Spleen (tissue), 11 donors: Measurements from ENCODE around the gene SULT1C4. TPM values are rescaled to one million over a fixed set of nuclear protein-coding genes. Genes with fewer than 3 reads are reported as not detected.

Experiments
- DNase-seq: peaks from one replicate; pipeline ENCODE4 v3.0.0-alpha.2; 2020
- H3K27ac ChIP-seq, 8 donors: fragments of 200-600 bp; sonication (generic) in 7 of 8; 1 replicate in 4 of 8; 2 replicates in 4 of 8; pipeline versions ENCODE4 v1.5.0 to v1.8.0; 2016 to 2021; ENCODE audit warnings: inconsistent platforms in 4 of 8, mild to moderate bottlenecking in 4 of 8, moderate library complexity in 1 of 8
- H3K27me3 ChIP-seq, 7 donors: fragments of 200-600 bp; sonication (generic) in 6 of 7; replicated peaks in 1 of 7; 1 replicate in 4 of 7; 2 replicates in 3 of 7; pipeline versions ENCODE4 v1.5.0 to v1.8.0; 2016 to 2021; ENCODE audit warnings: inconsistent platforms in 3 of 7, mild to moderate bottlenecking in 1 of 7
- H3K36me3 ChIP-seq, 6 donors: fragments of 200-600 bp; sonication (generic) in 5 of 6; 1 replicate in 4 of 6; 2 replicates in 2 of 6; pipeline versions ENCODE4 v1.5.0 to v1.8.0; 2016 to 2021; ENCODE audit warnings: inconsistent platforms in 2 of 6
- H3K4me1 ChIP-seq, 6 donors: fragments of 200-600 bp; sonication (generic) in 5 of 6; 1 replicate in 3 of 6; 2 replicates in 3 of 6; pipeline versions ENCODE4 v1.5.0 to v1.8.0; 2016 to 2021; ENCODE audit warnings: inconsistent platforms in 3 of 6
- H3K4me3 ChIP-seq, 8 donors: fragments of 200-600 bp; sonication (generic) in 7 of 8; 1 replicate in 4 of 8; 2 replicates in 4 of 8; pipeline versions ENCODE4 v1.5.0 to v1.8.0; 2016 to 2021; ENCODE audit warnings: inconsistent platforms in 4 of 8, mild to moderate bottlenecking in 4 of 8, moderate library complexity in 2 of 8
- H3K9me3 ChIP-seq, 8 donors: fragments of 200-600 bp; sonication (generic) in 7 of 8; 1 replicate in 4 of 8; 2 replicates in 4 of 8; pipeline versions ENCODE4 v1.5.0 to v1.8.0; 2016 to 2021; ENCODE audit warnings: inconsistent platforms in 4 of 8
- CTCF ChIP-seq, 11 experiments: fragments of 200-600 bp in 7 of 11; fragments of 450-650 bp in 4 of 11; sonication (generic) in 4 of 11; IDR thresholded peaks in 8 of 11; conservative IDR thresholded peaks in 3 of 11; 1 replicate in 7 of 11; 2 replicates in 4 of 11; pipeline versions ENCODE4 v1.4.0 to v1.8.0; 2016 to 2021; ENCODE audit warnings: antibody characterized with exemption in 11 of 11, inconsistent platforms in 4 of 11, mild to moderate bottlenecking in 1 of 11
- POLR2A ChIP-seq, 3 donors: fragments of 450-650 bp; IDR thresholded peaks; one replicate each; pipeline ENCODE4 v1.5.1; 2017; ENCODE audit warnings: antibody characterized with exemption in 3 of 3, mild to moderate bottlenecking in 1 of 3
- POLR2AphosphoS5 ChIP-seq, 3 donors: sonication (generic); formaldehyde crosslinking; IDR thresholded peaks; one replicate each; pipeline ENCODE4 v1.5.1; 2017; ENCODE audit warnings: antibody characterized with exemption in 3 of 3
- WGBS, 5 donors: extraction: QIAGEN DNeasy Blood & Tissue Kit in 3 of 5; methylation state at CpG; one replicate each; pipeline versions ENCODE4 v1.1.5 to v1.1.7; 2013 to 2018; 5-methylcytosine and 5-hydroxymethylcytosine counted together
- intact Hi-C: fragments of 100-400 bp; cut with DNase I; formaldehyde crosslinking; loops from one replicate; pipeline ENCODE4 v1.15.0; 2023; ENCODE audit warnings: low total_unique reads
- polyA plus RNA-seq, 3 donors: library from polyadenylated mRNA; stranded (reverse); fragments of 200-250 nt; gene quantifications; one replicate each; pipeline ENCODE4 v1.2.1, GENCODE V29; 2013
- total RNA-seq, 7 donors: library from RNA; depleted of rRNA in 3 of 7; stranded (reverse); fragments of >200 nt in 3 of 7; fragmentation: NEBNext Ultra II Directional in 4 of 7; extraction: Animal tissue kit (Norgen Biotek cat#: 25700) in 4 of 7; gene quantifications; one replicate each; pipeline versions ENCODE4 v1.1.0 to v1.2.1, GENCODE V29; 2016 to 2021
- donor health status: healthy with polysubstance abuse.
- donor health status: DM: no; HTN: no; CAD: no; lungs with moderate emphysema.
- donor health status: DM: no; HTN: no; CAD: no.
- donor health status: Bipolar disorder and iron deficiency.
- donor health status: healthy.
- donor health status: DM: no; HTN: no; CAD: no.
- donor health status: DM: yes; HTN: yes; CAD: no.

SULT1C4 gene
- total and polyA plus RNA-seq, 10 donors = 0.09 to 4.5 (median 0.56) TPM

GRCh38 chr2:108403494-108403893 is 25.7 kb downstream of the SULT1C4 start:
- 53 to 80% (median 69%) methylated on average over 7 of the region's 7 CpGs for WGBS, 5 donors
- intact Hi-C loops = no loop called here
- Histone ChIP-seq H3K27ac (no peak overlapping the region), H3K36me3 (no peaks in the 10 kb centered on the region), H3K4me1 (no peaks in the 10 kb centered on the region), H3K27me3 (no peaks in the 10 kb centered on the region), H3K9me3 (peaks cover 8 to 70% (median 49%) of the 10 kb centered on the region in 8 donors), H3K4me3 (no peak overlapping the region)
- TF ChIP-seq POLR2A (IDR thresholded peaks at IDR 0.05) (no peak), CTCF (IDR thresholded peaks at IDR 0.05 in 8 of 11, conservative IDR thresholded peaks at IDR 0.05 in 3 of 11) (no peak)
- no peak for DNase-seq

GRCh38 chr2:108404784-108405397 is 27.1 kb downstream of the SULT1C4 start:
- Histone ChIP-seq H3K9me3 (peaks cover 2 to 56% (median 35%) of the 10 kb centered on the region in 8 donors), H3K4me3 (no peak overlapping the region), H3K4me1 (no peaks in the 10 kb centered on the region), H3K27ac (no peak overlapping the region), H3K36me3 (no peaks in the 10 kb centered on the region), H3K27me3 (no peaks in the 10 kb centered on the region)
- TF ChIP-seq POLR2AphosphoS5 (IDR thresholded peaks at IDR 0.05) = no peak
- no peak for TF ChIP-seq POLR2A (IDR thresholded peaks at IDR 0.05)
- TF ChIP-seq CTCF (IDR thresholded peaks at IDR 0.05 in 8 of 11, conservative IDR thresholded peaks at IDR 0.05 in 3 of 11) = no peak
- WGBS, 5 donors = 75 to 86% (median 84%) methylated on average over 4 of the region's 4 CpGs
- intact Hi-C loops = no loop called here
- DNase-seq = no peak

GRCh38 chr2:108407864-108408729 is 30.3 kb downstream of the SULT1C4 start:
- Histone ChIP-seq H3K4me1 (no peaks in the 10 kb centered on the region), H3K9me3 (peaks cover 2 to 32% (median 20%) of the 10 kb centered on the region in 8 donors), H3K27me3 (no peaks in the 10 kb centered on the region), H3K27ac (no peak overlapping the region), H3K4me3 (no peak overlapping the region), H3K36me3 (no peaks in the 10 kb centered on the region)
- no peak for TF ChIP-seq POLR2A (IDR thresholded peaks at IDR 0.05)
- no peak for TF ChIP-seq POLR2AphosphoS5 (IDR thresholded peaks at IDR 0.05)
- no peak for TF ChIP-seq CTCF (IDR thresholded peaks at IDR 0.05 in 8 of 11, conservative IDR thresholded peaks at IDR 0.05 in 3 of 11)
- no peak for DNase-seq
- WGBS, 5 donors = 83 to 92% (median 83%) methylated on average over 6 of the region's 6 CpGs
- intact Hi-C loops = no loop called here

- Histone ChIP-seq H3K4me1 (no peaks in the 10 kb centered on the region), H3K27ac (no peak overlapping the region), H3K27me3 (no peaks in the 10 kb centered on the region), H3K9me3 (peaks cover 2 to 15% (median 13%) of the 10 kb centered on the region in 8 donors), H3K4me3 (no peak overlapping the region), H3K36me3 (no peaks in the 10 kb centered on the region)
- intact Hi-C loops = no loop called here
- no peak for DNase-seq
- no peak for TF ChIP-seq CTCF (IDR thresholded peaks at IDR 0.05 in 8 of 11, conservative IDR thresholded peaks at IDR 0.05 in 3 of 11)
- TF ChIP-seq POLR2AphosphoS5 (IDR thresholded peaks at IDR 0.05) = no peak
- TF ChIP-seq POLR2A (IDR thresholded peaks at IDR 0.05) = no peak
- 74 to 97% (median 86%) methylated on average over 1 of the region's 1 CpG for WGBS, 5 donors
These were observed 32.0 kb downstream of the SULT1C4 start for GRCh38 chr2:108409768-108410167.
